ENCODE results near the gene MEPE.

MEPE gene

DNA sequence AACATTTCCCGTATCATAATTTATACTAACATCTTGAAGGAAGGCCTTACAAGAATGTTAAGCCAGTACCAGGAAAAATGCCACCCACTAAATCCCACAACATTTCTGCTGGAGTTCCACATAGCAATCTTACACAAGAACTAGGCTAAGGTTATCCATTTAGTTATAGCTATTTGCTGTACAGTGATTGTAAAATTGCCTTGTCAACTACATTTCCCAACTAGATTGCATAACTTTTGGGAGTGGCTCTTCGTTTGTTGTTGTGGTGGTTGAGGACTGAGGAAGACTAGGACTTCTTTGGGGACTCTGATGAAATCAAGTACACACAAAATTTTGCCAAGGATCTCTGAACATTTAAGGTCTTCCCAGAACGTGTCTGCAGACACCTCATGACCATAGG is 25.4 kb upstream of the MEPE start:
- no peaks in the 10 kb centered on the region for H3K9me2 ChIP-seq (ENCODE audit: low read depth, low read length)
- no peak overlapping the region for H2AFZ ChIP-seq (ENCODE audit: low read length)
- H3K4me2 ChIP-seq (ENCODE audit: low read length): no peak overlapping the region
- H3K27ac ChIP-seq (ENCODE audit: low read depth, low read length, poor library complexity, severe bottlenecking): no peak overlapping the region
- no peaks in the 10 kb centered on the region for H3K9me3 ChIP-seq (ENCODE audit: low read length)
- no peak for TF ChIP-seq EZH2 (IDR thresholded peaks at IDR 0.05; ENCODE audit: borderline replicate concordance, low read length)
- TF ChIP-seq, protein P1, sequence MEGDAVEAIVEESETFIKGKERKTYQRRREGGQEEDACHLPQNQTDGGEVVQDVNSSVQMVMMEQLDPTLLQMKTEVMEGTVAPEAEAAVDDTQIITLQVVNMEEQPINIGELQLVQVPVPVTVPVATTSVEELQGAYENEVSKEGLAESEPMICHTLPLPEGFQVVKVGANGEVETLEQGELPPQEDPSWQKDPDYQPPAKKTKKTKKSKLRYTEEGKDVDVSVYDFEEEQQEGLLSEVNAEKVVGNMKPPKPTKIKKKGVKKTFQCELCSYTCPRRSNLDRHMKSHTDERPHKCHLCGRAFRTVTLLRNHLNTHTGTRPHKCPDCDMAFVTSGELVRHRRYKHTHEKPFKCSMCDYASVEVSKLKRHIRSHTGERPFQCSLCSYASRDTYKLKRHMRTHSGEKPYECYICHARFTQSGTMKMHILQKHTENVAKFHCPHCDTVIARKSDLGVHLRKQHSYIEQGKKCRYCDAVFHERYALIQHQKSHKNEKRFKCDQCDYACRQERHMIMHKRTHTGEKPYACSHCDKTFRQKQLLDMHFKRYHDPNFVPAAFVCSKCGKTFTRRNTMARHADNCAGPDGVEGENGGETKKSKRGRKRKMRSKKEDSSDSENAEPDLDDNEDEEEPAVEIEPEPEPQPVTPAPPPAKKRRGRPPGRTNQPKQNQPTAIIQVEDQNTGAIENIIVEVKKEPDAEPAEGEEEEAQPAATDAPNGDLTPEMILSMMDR (IDR thresholded peaks at IDR 0.05; ENCODE audit: low read length): no peak
- H3K4me3 ChIP-seq (ENCODE audit: low read depth, low read length, poor library complexity, severe bottlenecking): no peak overlapping the region
- no peaks in the 10 kb centered on the region for H3K36me3 ChIP-seq (ENCODE audit: insufficient read depth, low read length)
- no peaks in the 10 kb centered on the region for H3K4me1 ChIP-seq (ENCODE audit: insufficient read depth, low read length, severe bottlenecking)
- no peaks in the 10 kb centered on the region for H3F3A ChIP-seq (ENCODE audit: insufficient read depth, low read length)
- H3K27me3 ChIP-seq (ENCODE audit: insufficient read depth, low read length): no peaks in the 10 kb centered on the region
- H4K20me1 ChIP-seq (ENCODE audit: insufficient read depth, low read length): no peaks in the 10 kb centered on the region
- no peak overlapping the region for H3K9ac ChIP-seq (ENCODE audit: low read length)
- no peaks in the 10 kb centered on the region for H3K79me2 ChIP-seq (ENCODE audit: insufficient read depth, low read length)

DNA sequence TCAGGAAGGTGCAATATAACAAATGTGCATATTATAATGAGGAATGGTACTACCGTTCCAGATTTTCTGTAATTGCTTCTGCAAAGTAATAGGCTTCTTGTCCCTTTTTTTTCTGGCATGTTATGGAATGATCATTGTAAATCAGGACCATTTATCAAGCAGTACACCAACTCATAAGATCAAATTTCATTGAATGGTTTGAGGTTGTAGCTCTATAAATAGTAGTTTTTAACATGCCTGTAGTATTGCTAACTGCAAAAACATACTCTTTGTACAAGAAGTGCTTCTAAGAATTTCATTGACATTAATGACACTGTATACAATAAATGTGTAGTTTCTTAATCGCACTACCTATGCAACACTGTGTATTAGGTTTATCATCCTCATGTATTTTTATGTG is 20.8 kb upstream of the MEPE start:
- H3K36me3 ChIP-seq (ENCODE audit: insufficient read depth, low read length): no peaks in the 10 kb centered on the region
- no peaks in the 10 kb centered on the region for H3K27me3 ChIP-seq (ENCODE audit: insufficient read depth, low read length)
- no peak overlapping the region for H3K27ac ChIP-seq (ENCODE audit: low read depth, low read length, poor library complexity, severe bottlenecking)
- H4K20me1 ChIP-seq (ENCODE audit: insufficient read depth, low read length): no peaks in the 10 kb centered on the region
- TF ChIP-seq EZH2 (IDR thresholded peaks at IDR 0.05; ENCODE audit: borderline replicate concordance, low read length): no peak
- TF ChIP-seq, protein P1 (IDR thresholded peaks at IDR 0.05; ENCODE audit: low read length): no peak
- no peaks in the 10 kb centered on the region for H3K9me2 ChIP-seq (ENCODE audit: low read depth, low read length)
- H3K4me2 ChIP-seq (ENCODE audit: low read length): no peak overlapping the region
- H3K4me3 ChIP-seq (ENCODE audit: low read depth, low read length, poor library complexity, severe bottlenecking): no peak overlapping the region
- H3K9ac ChIP-seq (ENCODE audit: low read length): no peak overlapping the region
- no peaks in the 10 kb centered on the region for H3K4me1 ChIP-seq (ENCODE audit: insufficient read depth, low read length, severe bottlenecking)
- no peaks in the 10 kb centered on the region for H3K9me3 ChIP-seq (ENCODE audit: low read length)
- no peak overlapping the region for H2AFZ ChIP-seq (ENCODE audit: low read length)
- H3F3A ChIP-seq (ENCODE audit: insufficient read depth, low read length): no peaks in the 10 kb centered on the region
- no peaks in the 10 kb centered on the region for H3K79me2 ChIP-seq (ENCODE audit: insufficient read depth, low read length)

DNA sequence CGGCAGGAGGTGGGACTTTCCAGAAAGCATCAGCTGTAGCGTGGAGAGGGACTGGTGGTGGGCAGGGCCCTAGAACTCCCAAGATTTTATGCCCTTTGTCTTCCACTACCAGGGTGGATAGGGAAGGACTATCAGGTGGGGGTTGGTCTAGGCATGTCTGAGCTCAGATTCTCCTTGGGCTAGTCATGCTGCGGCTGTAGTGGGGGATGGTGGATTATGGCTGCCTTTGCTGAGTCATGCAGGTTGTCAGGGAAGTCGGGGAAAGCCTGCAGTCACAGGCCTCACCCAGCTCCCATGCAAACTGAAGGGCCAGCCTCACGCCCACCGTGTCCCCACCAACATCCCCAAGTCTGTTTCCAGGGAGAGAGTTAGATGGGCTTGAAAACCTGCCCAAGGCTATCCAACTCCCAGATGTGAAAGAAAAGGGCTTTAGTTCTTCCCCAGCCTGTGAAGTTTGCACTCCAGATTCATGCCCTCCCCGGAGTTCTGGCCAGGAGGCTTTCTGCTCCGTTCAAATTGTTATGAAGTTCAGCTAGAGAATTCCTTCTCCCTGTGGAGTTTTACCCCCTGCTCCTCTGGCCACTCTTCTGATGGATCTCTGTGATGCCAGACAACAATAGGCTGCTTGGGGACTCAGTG is 13.4 kb upstream of the MEPE start:
- Histone ChIP-seq H2AFZ (ENCODE audit: low read length) (no peak overlapping the region), H3F3A (ENCODE audit: insufficient read depth, low read length) (no peaks in the 10 kb centered on the region), H3K27me3 (ENCODE audit: insufficient read depth, low read length) (no peaks in the 10 kb centered on the region), H3K4me3 (ENCODE audit: low read depth, low read length, poor library complexity, severe bottlenecking) (no peak overlapping the region), H3K9me2 (ENCODE audit: low read depth, low read length) (no peaks in the 10 kb centered on the region), H3K9ac (ENCODE audit: low read length) (no peak overlapping the region), H3K4me2 (ENCODE audit: low read length) (no peak overlapping the region), H4K20me1 (ENCODE audit: insufficient read depth, low read length) (no peaks in the 10 kb centered on the region), H3K9me3 (ENCODE audit: low read length) (no peaks in the 10 kb centered on the region), H3K27ac (ENCODE audit: low read depth, low read length, poor library complexity, severe bottlenecking) (no peak overlapping the region), H3K79me2 (ENCODE audit: insufficient read depth, low read length) (no peaks in the 10 kb centered on the region), H3K36me3 (ENCODE audit: insufficient read depth, low read length) (no peaks in the 10 kb centered on the region), H3K4me1 (ENCODE audit: insufficient read depth, low read length, severe bottlenecking) (no peaks in the 10 kb centered on the region)
- TF ChIP-seq, protein P1 (IDR thresholded peaks at IDR 0.05; ENCODE audit: low read length): no peak
- TF ChIP-seq EZH2 (IDR thresholded peaks at IDR 0.05; ENCODE audit: borderline replicate concordance, low read length): no peak
